MM.1S (cell line): ENCODE measurements around the gene GTF2I.

Experiments
- DNase-seq: peaks from one replicate; pipeline ENCODE4 v3.0.0-alpha.2; 2015
- H2AFZ ChIP-seq: fragments of 300-600 bp; sonication (generic); 2 replicates; pipeline ENCODE4 v1.6.0; 2016; ENCODE audit warnings: antibody characterized with exemption, low read length
- H3F3A ChIP-seq: fragments of 300-600 bp; sonication (generic); 2 replicates; pipeline ENCODE4 v1.6.1; 2016; ENCODE audit warnings: mild to moderate bottlenecking, antibody characterized with exemption, low read length, moderate library complexity, mixed read lengths; ENCODE audit not compliant: insufficient read depth
- H3K27ac ChIP-seq: fragments of 300-600 bp; sonication (generic); 2 replicates; pipeline ENCODE4 v1.5.1; 2016; ENCODE audit warnings: mild to moderate bottlenecking, low read length
- H3K27me3 ChIP-seq: fragments of 300-600 bp; sonication (generic); replicated peaks from 2 replicates; pipeline ENCODE4 v1.6.0; 2016; ENCODE audit warnings: low read length; ENCODE audit not compliant: insufficient read depth
- H3K36me3 ChIP-seq: fragments of 300-600 bp; sonication (generic); replicated peaks from 2 replicates; pipeline ENCODE4 v1.6.1; 2016; ENCODE audit warnings: mild to moderate bottlenecking, low read length, mixed read lengths; ENCODE audit not compliant: insufficient read depth
- H3K4me1 ChIP-seq: fragments of 300-600 bp; sonication (generic); 2 replicates; pipeline ENCODE4 v1.6.1; 2016; ENCODE audit warnings: low read length, mixed read lengths
- H3K4me2 ChIP-seq: fragments of 300-600 bp; sonication (generic); 2 replicates; pipeline ENCODE4 v1.6.0; 2016; ENCODE audit warnings: low read depth, low read length
- H3K4me3 ChIP-seq: fragments of 300-600 bp; sonication (generic); 2 replicates; pipeline ENCODE4 v1.5.1; 2016; ENCODE audit warnings: low read length, mixed read lengths
- H3K79me2 ChIP-seq: fragments of 300-600 bp; sonication (generic); 2 replicates; pipeline ENCODE4 v1.6.1; 2016; ENCODE audit warnings: mixed run types, low read length, mixed read lengths
- H3K9ac ChIP-seq: fragments of 300-600 bp; sonication (generic); 2 replicates; pipeline ENCODE4 v1.6.1; 2016; ENCODE audit warnings: low read length, mixed read lengths
- H3K9me2 ChIP-seq: fragments of 300-600 bp; sonication (generic); replicated peaks from 2 replicates; pipeline ENCODE4 v1.6.1; 2016; ENCODE audit warnings: mild to moderate bottlenecking, low read length, mixed read lengths; ENCODE audit not compliant: insufficient read depth
- H3K9me3 ChIP-seq: fragments of 300-600 bp; sonication (generic); replicated peaks from 2 replicates; pipeline ENCODE4 v1.6.1; 2016; ENCODE audit warnings: mild to moderate bottlenecking, low read length, mixed read lengths; ENCODE audit not compliant: insufficient read depth
- H4K20me1 ChIP-seq: fragments of 300-600 bp; sonication (generic); 2 replicates; pipeline ENCODE4 v1.6.1; 2016; ENCODE audit warnings: mild to moderate bottlenecking, low read length, moderate library complexity, mixed read lengths; ENCODE audit not compliant: insufficient read depth
- EZH2 ChIP-seq: fragments of 300-600 bp; sonication (generic); optimal IDR thresholded peaks from 2 replicates; pipeline ENCODE3; 2017; ENCODE audit warnings: low read depth, mild to moderate bottlenecking, antibody characterized with exemption, low read length, mixed read lengths
- EZH2phosphoT487 ChIP-seq: fragments of 300-600 bp; sonication (generic); IDR thresholded peaks from 2 replicates; pipeline ENCODE4 v1.6.1; 2018; ENCODE audit warnings: antibody characterized with exemption, low read length
- TF ChIP-seq, protein P1 (sequence below): fragments of 300-600 bp; sonication (generic); IDR thresholded peaks from 2 replicates; pipeline ENCODE4 v1.5.1; 2016; ENCODE audit warnings: antibody characterized with exemption, low read length, mixed read lengths

The GTF2I gene

DNA sequence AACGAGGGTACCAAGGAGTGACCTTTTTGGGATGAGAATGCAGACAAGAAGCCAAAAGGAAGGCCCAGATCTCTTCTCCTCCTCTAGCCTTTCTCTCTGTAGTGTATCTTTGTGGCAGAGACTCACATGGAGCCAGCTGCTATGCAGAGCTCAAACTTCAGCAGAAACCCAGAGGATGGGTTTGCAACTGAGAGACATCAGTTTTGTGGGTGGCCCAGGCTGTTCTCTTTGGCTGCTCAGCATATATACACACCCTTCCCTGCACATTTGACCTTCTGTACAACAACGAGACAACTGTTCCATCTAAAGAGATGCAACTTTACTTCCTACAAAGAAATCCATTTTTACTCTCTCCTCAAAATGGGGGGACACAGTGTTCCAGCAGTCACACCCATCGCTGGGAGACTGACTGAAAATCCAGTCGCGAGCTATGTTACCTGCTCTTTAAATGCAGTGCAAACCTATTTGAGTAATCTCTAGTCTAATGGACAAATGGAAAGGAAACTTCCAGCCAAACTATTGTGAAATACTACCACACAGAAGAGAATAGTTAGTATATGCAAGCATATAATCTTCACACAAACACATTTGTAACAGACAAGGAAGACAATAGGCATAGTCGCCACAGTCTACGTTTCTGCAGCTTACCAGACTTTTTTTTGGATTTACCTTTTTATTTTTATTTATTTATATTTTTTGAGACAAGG is 51.2 kb downstream of the GTF2I start:
- Histone ChIP-seq H3K4me1 (no peaks in the 10 kb centered on the region), H3F3A (no peaks in the 10 kb centered on the region), H3K27me3 (no peaks in the 10 kb centered on the region), H3K27ac (no peak overlapping the region), H3K4me2 (no peak overlapping the region), H2AFZ (no peak overlapping the region), H3K4me3 (no peak overlapping the region), H3K9ac (no peak overlapping the region), H3K9me2 (no peaks in the 10 kb centered on the region), H3K9me3 (no peaks in the 10 kb centered on the region), H3K36me3 (peaks cover 14% of the 10 kb centered on the region), H4K20me1 (no peaks in the 10 kb centered on the region), H3K79me2 (0 out of 2 replicates have a peak, but pooled peaks cover 12% of the 10 kb centered on the region)
- DNase-seq: no peak
- TF ChIP-seq, protein P1, sequence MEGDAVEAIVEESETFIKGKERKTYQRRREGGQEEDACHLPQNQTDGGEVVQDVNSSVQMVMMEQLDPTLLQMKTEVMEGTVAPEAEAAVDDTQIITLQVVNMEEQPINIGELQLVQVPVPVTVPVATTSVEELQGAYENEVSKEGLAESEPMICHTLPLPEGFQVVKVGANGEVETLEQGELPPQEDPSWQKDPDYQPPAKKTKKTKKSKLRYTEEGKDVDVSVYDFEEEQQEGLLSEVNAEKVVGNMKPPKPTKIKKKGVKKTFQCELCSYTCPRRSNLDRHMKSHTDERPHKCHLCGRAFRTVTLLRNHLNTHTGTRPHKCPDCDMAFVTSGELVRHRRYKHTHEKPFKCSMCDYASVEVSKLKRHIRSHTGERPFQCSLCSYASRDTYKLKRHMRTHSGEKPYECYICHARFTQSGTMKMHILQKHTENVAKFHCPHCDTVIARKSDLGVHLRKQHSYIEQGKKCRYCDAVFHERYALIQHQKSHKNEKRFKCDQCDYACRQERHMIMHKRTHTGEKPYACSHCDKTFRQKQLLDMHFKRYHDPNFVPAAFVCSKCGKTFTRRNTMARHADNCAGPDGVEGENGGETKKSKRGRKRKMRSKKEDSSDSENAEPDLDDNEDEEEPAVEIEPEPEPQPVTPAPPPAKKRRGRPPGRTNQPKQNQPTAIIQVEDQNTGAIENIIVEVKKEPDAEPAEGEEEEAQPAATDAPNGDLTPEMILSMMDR: no peak
- no peak for TF ChIP-seq EZH2phosphoT487
- no peak for TF ChIP-seq EZH2

DNA sequence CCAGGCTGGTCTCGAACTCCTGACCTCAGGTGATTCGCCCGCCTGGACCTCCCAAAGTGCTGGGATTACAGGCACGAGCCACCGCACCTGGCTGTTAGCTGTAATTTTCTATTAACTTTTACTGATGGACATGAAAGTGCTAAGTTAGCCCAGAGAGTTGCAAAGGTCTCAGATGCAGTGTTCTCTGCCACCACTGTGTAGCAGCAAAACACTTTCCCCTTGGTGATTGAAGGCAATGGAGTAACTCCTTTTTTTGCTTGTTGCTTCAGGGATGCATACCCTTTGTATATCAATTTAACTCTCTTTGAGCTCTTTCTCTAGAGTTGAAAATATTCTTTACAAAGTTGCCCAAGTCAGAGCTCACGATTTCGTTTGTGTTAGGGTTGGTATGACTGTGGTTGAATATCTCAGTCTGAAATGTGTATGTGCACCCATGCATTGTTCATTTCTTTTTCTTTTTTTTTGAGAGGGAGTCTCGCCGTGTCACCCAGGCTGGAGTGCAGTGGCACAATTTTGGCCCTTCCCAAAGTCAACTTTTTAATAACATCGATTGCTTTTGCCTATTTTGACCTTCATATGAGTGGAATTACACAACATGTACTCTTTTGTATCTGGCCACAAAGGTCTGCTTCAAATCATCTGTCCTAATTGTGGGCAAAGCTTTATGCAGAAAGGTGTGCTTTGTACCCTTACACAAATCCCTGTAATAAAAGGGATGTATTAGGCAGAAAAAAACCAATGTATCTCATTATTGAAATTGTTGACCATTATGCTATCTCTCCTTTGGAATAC is 52.6 kb downstream of the GTF2I start:
- H3F3A ChIP-seq: no peaks in the 10 kb centered on the region
- no peak overlapping the region for H3K27ac ChIP-seq
- H3K79me2 ChIP-seq: 0 out of 2 replicates have a peak, but pooled peaks cover 12% of the 10 kb centered on the region
- H4K20me1 ChIP-seq: no peaks in the 10 kb centered on the region
- TF ChIP-seq EZH2 (no peak), EZH2phosphoT487 (no peak)
- TF ChIP-seq, protein P1: no peak
- H3K27me3 ChIP-seq: no peaks in the 10 kb centered on the region
- H3K9ac ChIP-seq: no peak overlapping the region
- H3K4me1 ChIP-seq: no peaks in the 10 kb centered on the region
- no peaks in the 10 kb centered on the region for H3K9me2 ChIP-seq
- H3K4me3 ChIP-seq: no peak overlapping the region
- no peak overlapping the region for H2AFZ ChIP-seq
- no peak overlapping the region for H3K4me2 ChIP-seq
- peaks cover 11% of the 10 kb centered on the region for H3K36me3 ChIP-seq
- no peaks in the 10 kb centered on the region for H3K9me3 ChIP-seq
- DNase-seq: no peak

DNA sequence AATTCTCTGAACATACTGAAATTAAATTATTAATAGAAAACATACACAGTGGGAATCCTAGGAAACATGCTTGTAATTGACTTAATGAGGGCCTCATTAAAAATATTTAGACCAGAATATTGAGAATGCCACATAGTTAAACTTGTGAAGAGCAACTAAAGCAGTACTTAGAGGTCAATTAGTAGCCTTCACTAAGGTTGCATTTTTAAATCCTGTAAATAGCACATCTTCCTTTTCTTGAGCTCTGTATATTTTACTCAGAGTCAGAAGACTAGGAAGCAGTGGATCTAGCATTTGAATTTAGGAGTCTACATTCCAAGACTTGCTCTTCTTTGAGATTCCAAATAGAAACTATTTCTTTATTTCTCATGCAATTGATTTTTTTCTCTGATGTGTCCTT is 56.0 kb downstream of the GTF2I start:
- no peaks in the 10 kb centered on the region for H3K9me2 ChIP-seq
- H3K9ac ChIP-seq: no peak overlapping the region
- no peak overlapping the region for H2AFZ ChIP-seq
- H3K27me3 ChIP-seq: no peaks in the 10 kb centered on the region
- TF ChIP-seq, protein P1: no peak
- no peak for TF ChIP-seq EZH2phosphoT487
- no peaks in the 10 kb centered on the region for H4K20me1 ChIP-seq
- DNase-seq: no peak
- H3K4me1 ChIP-seq: no peaks in the 10 kb centered on the region
- no peak overlapping the region for H3K4me3 ChIP-seq
- H3F3A ChIP-seq: no peaks in the 10 kb centered on the region
- H3K9me3 ChIP-seq: no peaks in the 10 kb centered on the region
- H3K4me2 ChIP-seq: no peak overlapping the region
- H3K27ac ChIP-seq: no peak overlapping the region
- peaks cover 4% of the 10 kb centered on the region for H3K36me3 ChIP-seq
- 0 out of 2 replicates have a peak, but pooled peaks cover 11% of the 10 kb centered on the region for H3K79me2 ChIP-seq
